Hematopoietic multipotent progenitor cell treated with erythropoietin and hydrocortisone succinate and interleukin-3 and kit ligand, for 8 days (in vitro differentiated cells): ENCODE measurements around the gene C6orf136.
A peak's percentile ranks its signal among the peaks of the same experiment; 100 is the strongest.

Experiments
- DNase-seq: peaks from one replicate; pipeline ENCODE4 v3.0.0-alpha.2; 2015

The C6orf136 gene

GRCh38 chr6:30687659-30688431 is 40.9 kb downstream of the C6orf136 start:
- DNase-seq: no peak

- no peak for DNase-seq
These were observed 41.6 kb downstream of the C6orf136 start for GRCh38 chr6:30688569-30688968.

- DNase-seq: no peak
These were observed 42.3 kb downstream of the C6orf136 start for GRCh38 chr6:30689022-30689865.

GRCh38 chr6:30689985-30690384 is 43.1 kb downstream of the C6orf136 start:
- DNase-seq: no peak

GRCh38 chr6:30690403-30691207 is 43.7 kb downstream of the C6orf136 start, which contains the start of gene NRM:
Gene NRM (minus strand): TSS chr6:30690984. CDS start chr6:30690974, 10 bp downstream.
- peak; percentile 83 for DNase-seq

GRCh38 chr6:30691208-30691847 is 44.4 kb downstream of the C6orf136 start:
- DNase-seq: no peak

- DNase-seq: no peak
These were observed 49.5 kb downstream of the C6orf136 start for GRCh38 chr6:30696432-30696831.

- no peak for DNase-seq
These were observed 53.4 kb downstream of the C6orf136 start for GRCh38 chr6:30700340-30700739.
